Amygdala (tissue), 56 donors: ENCODE results near the gene SEPTIN10.
A peak's percentile ranks its signal among the peaks of the same experiment; 100 is the strongest.
"Not testable (repeated sequence)": the region's sequence is repeated elsewhere in the genome, so short reads cannot be mapped to it uniquely, and the experiment has no call there.

Experiments used
- DNase-seq, 56 donors: peaks; one replicate each; lab custom pipeline; 2025; lab: John Stamatoyannopoulos, UW

Gene SEPTIN10

DNA sequence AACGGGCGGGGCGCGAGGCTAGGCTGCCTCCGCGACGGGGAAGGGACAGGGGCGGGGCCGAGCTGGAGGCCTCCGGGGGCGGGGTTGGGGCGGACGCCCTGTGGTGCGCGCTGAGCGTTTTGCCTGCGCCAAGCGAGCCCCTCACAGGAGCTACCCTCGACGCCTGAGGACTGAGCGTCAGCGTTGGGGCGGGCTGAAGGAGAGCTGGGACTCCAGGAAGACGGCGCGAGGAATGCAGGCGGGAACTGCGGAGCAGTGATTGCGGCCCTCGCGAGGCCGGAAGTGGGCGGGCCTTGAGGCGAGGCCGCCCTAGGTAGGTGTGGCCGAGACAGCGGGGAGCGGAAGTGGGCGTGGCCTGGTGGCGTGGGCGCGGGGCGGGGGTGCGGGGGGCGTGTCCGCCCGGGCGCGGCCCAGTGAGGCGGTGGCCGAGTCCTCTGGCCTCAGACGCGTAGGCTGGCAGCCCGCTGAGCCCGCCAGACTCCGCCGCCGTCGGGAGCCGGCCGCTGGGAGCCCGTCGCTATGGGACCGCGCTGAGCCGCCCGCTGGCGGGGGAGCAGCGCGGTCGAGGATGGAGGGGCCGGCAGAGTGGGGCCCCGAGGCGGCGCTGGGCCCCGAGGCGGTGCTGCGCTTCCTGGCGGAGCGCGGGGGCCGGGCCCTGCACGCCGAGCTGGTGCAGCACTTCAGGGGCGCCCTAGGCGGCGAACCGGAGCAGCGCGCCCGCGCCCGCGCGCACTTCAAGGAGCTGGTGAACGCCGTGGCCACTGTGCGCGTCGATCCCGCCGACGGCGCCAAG, at the start of gene SEPTIN10, which contains the start of gene SOWAHC:
Gene SEPTIN10 (minus strand): TSS at position 45 of the 793 bp plus-strand sequence. CDS start 139 bp downstream, outside the sequence.
Gene SOWAHC (plus strand): TSS at position 443 of the 793 bp plus-strand sequence. CDS start 126 bp downstream, at position 569.
- DNase-seq: peak; percentile 28 to 96 (median 89)

DNA sequence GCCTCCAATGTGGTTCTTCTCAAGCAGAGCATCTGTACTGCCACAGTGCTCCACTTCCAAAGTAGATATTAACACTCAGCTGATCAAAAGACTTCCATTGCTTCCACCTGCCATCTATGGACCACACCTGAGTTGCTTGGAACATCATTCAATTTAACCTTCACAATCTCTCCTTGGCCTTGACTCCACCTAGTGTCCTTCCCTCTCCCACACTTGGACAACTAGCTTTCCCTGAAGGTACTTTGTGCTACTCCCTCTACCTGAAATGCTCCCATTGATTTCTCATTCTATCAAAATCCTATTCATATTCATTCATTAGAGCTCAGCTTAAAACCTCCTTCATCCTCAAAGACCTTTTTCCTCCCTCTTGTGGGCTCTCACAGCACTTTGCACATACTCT, 49.1 kb upstream of the SEPTIN10 start:
- DNase-seq: no peak

DNA sequence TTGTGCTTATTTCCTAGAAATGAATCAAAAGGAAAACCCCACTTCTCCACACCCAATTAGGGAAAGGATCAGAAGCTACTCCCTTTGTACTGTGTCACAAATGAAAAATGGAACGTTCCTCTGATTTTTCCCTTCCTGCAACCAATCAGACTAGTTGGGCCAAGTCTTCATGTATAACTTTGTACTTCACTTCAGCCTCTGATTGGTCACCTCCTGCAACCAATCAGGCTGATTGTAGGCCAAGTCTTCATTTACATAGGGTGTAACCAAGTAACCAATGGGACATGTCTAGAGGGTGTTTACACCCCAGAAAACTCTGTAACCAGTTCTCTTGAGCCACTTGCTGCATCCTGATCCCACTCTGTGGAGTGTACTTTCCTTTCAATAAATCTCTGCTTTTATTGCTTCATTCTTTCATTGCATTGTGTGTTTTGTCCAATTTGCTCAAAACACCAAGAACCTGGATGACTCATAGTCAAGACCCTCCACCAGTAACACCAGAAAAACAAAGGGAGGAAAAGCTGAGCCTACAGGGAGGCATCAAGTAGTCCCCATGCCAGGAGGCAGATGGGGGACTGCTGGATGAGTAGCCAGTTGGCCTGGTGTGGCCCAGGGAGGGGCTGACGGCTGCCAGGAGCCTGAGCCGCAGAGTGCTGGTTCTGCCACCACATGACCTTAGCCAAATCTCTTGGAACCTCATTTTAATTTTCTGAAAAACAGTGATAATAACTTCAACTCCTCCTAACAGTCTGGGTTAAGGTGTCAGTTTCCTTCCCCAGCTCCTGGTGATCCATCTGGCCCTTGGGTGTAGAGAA, 46.5 kb upstream of the SEPTIN10 start:
- no peak for DNase-seq

DNA sequence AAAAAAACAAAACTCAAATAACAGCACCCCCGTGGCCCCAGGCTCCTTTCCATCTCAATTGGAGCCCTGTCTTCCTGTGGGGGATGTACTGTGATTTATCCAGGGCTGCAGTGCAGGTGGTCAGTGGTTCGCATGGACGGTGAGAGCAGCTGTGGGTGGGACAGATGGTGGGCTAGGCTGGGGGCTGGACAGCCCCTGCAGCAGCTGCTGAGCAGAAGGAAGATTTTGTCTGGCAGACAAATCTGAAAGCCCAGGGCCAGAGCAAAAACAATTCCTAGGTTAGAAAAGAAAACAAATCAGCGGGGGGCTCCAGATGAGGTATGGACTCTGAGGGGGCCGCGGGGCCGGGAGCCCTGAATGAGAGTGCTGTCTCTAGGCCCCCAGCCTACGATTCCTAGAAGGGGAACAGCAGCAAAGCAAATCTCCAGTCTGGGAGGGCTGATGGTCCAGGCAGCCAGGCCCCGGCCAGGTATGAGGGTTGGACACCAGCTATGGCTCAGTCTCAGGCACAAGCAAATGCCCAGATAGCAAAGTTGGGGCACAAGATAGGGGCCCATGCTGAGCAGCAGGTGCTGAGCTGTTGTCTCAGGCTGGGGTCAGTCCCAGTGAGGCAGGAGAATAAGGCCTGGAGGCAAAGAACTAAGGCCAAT, 45.8 kb upstream of the SEPTIN10 start:
- no peak for DNase-seq

DNA sequence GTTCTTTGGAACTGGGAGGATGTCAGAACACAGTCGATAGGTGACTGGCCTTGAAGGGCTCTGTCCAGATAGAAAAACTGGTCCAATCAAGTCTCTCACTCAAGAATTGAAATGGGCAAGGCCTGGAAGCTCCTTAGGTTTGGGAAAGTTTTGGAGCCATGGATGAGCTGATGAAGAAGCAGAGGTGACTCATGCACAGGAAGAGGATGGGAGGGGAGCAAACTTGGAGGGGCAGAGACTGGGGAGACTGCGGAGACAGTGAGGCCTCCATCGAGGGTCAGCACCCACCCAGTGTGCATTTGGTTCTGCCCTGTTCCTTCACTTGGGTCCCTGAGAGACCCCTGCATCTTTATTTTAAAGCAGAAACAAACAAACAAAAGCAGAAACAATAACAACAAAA, 41.5 kb upstream of the SEPTIN10 start:
- no peak for DNase-seq

DNA sequence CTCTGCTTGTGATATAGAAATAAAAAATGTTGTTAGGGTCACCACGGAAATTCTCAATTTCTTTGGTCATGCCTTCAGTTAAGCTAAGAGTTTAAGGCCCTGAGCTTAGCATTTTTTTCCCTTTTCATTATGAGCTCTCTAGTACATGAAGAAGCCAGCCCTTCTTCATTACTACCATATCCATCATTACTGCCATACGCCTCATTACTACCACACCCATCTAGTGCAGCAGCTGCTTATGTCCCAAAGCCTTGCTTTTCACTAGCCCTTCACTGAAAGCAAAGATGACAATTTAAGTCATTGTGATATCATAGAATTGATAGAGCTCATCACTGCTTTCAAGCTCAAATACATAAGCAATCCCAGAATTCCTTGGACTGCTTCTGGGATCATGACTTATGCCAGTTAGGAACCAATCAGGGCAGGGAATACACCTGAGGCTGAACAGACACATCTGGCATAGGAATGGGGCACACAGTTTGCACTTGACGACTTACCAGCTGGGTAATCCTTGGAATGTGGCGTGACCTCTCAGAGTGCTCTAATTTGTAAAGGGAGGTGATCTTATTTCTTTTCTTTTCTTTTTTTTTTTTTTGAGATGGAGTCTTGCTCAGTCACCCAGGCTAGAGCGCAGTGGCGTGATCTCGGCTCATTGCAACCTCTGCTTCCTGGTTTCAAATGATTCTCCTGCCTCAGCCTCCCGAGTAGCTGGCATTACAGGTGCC, 40.7 kb upstream of the SEPTIN10 start:
- DNase-seq: no peak

DNA sequence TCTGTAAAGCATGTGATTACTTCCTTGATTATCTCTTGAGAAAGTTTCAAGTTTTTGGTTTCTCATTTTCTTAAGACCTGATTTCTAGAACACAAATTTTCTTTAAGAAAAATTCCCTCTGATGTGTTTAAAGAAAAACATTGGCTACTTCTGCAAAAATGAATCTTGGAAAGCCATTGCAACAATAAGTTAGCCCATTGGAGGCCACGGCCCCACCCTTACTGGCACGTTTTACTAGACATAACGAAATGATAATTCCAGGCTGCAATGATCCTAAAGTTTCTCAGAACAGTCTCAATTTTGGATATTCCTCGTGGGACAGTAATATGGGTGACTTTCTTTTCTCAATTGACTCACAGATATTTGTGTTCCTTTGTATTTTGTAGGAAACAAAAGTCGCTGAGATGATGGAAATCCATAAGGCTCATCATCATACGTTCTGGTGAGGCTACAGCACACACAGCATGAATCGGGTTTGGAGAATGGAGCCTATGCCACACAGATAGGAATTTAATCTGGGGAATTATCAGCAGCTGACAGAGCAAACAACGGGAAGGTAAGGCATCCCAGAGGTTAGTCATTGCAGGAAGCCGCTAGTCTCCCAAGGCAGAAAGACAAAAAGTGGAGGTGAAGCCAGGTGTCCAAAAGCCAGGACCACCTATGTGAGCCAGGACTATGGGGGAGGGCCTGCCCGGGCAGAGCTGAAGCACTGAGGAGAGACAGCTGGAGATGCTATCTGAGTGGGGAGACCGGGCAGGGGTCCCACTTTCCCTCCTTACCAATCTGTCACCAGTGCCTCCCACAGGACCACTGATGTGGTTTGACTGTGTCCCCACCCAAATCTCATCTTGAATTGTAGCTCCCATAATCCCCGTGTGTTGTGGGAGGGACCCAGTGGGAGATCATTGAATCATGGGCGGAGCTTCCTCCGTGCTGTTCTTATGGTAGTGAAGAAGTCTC, 36.2 kb upstream of the SEPTIN10 start:
- DNase-seq: no peak

DNA sequence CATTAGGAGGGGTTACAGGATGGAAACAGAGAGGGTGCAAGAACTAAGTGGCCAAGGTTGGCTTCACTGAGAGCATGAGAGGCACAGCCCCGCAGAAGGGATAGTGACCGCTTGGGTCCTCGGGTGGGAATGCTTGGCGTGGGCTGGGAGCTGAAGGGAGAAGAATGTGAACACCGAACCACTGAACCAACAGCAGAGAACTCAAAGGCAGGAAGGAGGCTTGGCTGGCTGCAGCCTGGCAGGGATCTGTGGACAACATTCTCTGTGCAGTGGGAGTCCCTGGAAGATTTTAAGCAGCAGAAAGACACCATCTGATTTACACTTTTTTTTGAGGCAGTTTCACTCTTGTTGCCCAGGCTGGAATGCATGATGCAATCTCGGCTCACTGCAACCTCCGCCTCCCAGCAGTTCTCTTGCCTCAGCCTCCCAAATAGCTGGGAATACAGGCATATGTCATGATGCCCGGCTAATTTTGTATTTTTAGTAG, 34.3 kb upstream of the SEPTIN10 start:
- DNase-seq: no peak

DNA sequence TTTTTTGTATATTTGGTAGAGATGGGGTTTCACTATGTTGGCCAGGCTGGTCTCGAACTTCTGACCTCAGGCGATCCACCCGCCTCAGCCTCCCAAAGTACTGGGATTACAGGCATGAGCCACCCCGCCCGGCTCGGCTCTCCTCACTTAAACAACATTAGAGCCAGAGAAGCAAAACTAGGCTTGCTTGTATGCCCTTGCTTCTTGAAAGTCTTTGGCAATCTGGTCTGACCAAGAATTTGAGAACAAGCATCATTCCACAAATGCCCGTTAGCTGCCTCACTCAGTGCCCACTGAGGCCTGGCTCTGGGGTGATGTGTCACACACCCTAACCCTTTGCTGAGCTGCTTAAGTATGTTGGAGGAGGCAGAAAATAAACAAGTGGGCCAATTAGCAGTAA, 33.9 kb upstream of the SEPTIN10 start:
- DNase-seq: no peak

DNA sequence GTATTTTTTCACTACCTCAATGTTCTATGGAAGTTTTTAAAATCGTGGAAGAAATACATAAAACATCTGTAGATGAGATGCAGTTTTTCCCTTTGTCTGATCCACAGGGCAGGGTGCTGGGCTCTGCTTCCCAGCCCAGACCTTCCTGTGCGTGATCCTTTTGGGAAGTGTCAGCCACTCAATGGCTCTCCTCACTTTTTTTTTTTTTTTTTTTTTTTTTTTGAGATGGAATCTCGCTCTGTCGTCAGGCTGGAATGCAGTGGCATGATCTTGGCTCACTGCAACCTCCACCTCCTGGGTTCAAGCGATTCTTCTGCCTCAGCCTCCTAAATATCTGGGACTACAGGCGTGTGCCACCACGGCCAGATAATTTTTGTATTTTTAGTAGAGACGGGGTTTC, 33.2 kb upstream of the SEPTIN10 start:
- DNase-seq: no peak

DNA sequence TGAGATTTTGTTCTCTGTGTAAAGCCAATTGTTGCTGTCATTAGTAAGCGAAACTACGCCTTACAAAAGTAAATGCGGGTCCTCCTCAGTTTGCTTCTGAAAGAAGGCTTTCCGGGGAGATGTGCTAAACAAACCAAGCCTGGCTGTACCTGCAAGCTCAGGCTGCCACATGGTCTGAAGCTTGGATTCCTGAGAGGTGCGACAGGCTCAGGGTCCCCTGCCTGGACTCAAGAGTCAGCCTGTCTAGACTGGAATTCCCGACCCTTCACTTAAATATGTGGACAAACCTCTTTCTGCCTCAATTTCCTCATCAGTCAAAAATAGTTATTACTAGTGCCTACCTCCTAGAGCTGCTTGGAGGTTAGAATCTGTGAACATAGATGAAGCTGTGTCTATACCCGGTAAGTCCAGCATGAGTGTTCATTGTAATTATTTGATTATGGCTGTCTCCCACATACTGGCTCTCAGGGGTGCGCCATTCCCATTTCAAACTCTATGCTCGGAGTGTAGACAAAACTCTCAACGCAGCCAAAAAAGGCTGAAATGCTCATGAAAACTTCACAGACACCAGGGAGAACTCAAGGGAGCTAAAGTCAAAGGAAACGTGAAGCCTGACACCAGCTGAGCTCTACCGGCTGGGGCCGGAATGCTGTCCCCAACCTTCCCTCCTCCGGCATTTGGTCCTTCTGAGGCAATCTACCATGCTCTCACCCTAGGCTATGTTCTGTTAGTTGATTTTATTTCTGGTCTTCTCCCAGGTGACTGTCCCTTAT, 31.8 kb upstream of the SEPTIN10 start:
- DNase-seq: no peak

DNA sequence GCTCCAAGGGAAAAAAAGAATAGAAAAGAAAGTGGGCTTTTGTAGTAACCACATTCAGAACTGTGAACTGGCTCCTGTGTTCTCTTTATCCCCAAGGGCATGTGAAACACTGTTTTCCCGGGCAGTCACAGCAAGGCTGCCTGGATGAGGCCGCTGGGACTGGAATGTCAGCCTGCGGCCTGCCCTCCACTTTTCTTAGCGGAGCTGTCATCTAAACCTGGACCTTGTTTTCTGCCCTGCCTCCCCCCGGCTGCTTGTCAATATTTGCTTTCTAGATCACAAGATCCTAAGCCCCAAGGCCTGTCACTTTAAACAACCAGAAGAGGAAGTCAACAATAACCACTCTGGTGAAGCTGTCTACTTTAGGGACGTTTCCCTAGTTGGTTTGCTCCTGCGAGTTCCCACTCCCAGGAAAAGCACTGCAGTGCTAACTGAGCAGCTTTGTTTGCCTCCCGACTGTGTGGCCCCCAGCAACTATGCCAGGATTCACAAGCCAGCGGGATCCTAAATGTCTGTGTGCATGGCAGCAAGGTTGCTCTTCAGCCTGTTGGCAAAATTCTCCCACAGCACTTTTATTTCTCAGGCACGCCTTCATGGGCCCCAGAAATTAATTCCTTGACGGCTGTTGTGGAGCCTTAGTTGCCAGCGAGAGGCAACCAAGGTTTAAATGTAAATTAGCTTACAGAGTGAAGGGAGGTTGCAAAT, 31.0 kb upstream of the SEPTIN10 start:
- peak in 11 of 56 donors; percentile 3 to 23 (median 7) for DNase-seq

DNA sequence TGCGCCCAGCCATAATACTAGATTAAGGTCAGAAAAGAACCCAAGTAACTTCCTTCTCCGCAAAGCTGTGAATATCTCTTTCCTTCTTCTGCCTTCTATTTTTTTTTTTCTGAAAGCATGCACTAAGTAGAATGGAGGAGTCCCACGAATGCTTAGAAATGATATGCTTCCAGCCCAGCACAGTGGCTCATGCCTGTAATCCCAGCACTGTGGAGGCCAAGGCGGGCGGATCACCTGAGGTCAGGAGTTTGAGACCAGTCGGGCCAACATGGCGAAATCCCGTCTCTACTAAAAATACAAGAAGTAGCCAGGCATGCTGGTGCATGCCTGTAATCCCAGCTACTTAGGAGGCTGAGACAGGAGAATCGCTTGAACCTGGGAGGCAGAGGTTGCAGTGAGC, 26.2 kb upstream of the SEPTIN10 start:
- DNase-seq: not testable (repeated sequence)

DNA sequence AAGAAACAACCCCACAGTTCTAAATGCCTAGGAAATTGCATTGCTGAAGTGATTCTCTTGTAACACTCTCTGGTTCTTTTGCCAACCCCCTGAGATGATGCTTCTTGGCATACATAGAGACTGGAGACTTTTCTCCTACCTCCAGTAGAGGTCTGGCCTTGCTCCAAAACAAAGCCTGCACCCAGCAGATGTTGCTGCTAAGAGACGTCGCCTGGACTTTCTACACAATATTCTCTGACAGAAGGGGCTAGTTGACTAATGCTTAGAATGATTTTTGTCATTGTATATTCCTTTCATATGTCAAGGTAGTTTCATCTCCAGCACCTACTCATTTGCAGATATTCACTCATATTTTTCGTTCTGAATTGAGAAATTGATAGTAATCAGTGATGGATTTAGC, 25.0 kb upstream of the SEPTIN10 start:
- DNase-seq: peak in 1 of 56 donors; percentile 6

DNA sequence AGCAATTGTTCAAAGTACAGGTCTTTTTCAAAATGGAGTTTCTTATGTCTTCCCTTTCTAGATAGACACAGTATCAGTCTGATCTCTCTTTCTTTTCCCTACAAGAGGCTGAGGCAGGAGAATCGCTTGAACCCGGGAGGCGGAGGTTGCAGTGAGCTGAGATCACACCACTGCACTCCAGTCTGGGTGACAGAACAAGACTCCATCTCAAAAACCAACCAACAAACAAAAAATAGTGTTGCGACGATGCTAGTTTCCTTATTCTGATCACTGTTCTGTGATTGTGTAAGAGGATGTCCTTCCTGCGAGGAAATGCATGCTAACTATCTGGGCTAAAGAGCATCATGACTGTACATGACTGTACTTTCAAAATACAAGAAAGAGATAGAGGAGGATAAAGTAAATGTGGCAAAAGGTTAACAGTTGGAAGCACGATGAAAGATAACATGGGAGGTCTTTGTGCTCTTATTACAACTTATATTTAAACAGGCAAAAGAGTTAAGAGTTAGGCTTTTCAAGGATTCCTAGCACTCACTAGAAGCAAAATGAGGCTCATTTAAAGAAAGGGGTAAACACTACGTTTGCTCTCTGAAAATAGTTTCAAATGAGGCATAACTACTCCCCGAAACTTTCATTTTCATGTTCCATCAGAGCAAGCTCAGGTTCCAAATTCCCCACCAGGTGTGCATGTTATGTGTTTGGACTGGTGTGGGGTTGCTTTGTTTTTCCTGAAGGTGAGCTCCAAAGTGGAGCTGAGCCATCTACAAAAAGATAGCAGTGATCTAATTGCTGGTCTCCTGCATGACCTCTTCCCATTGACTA, 24.2 kb upstream of the SEPTIN10 start:
- no peak for DNase-seq

DNA sequence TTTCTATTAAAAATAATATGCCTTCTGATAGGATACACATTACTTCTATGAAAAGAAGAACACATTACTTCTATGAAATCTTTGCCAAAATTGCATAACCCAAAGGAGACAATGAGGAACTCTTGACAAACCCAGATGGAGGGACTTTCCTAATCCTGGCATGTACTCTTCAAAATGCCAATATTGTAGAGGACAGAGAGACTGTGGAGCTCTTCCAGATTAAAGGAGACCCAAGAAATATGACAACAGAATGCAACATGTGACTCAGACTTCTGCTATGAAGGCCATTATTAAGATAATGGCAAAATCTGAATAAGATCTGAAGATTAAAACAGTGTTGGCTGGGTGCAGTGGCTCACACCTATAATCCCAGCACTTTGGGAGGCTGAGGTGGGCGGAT, 22.6 kb upstream of the SEPTIN10 start:
- DNase-seq: no peak
